Measurements from ENCODE around the gene CD5L. TPM values are rescaled to one million over a fixed set of nuclear protein-coding genes. Genes with fewer than 3 reads are reported as not detected.
A peak's percentile ranks its signal among the peaks of the same experiment; 100 is the strongest.

Gene CD5L
- total RNA-seq: not detected in 2 replicates
- long read RNA-seq: 0 reads

GRCh38 chr1:157841708-157842107 is at the start of gene CD5L:
Gene CD5L, minus strand, starts transcription at chr1:157841808. Its CDS starts 107 bp downstream, at chr1:157841701.
- Mint-ChIP-seq H3K4me1 (ENCODE audit: low read depth) (no peaks in the 10 kb centered on the region), H3K27me3 (peaks cover 3% of the 10 kb centered on the region), H3K9me3 (ENCODE audit: low read depth) (no peaks in the 10 kb centered on the region), H3K4me3 (ENCODE audit: low read depth) (no peak within 1 kb of the TSS), H3K36me3 (ENCODE audit: insufficient read depth) (no peaks in the 10 kb centered on the region), H3K27ac (no peak within 1 kb of the TSS)
- no peak for TF ChIP-seq CTCF (IDR thresholded peaks at IDR 0.05; ENCODE audit: unreplicated experiment)
- DNase-seq (ENCODE audit: low spot score, unreplicated experiment): no peak

GRCh38 chr1:157882580-157882979 is 41.0 kb upstream of the CD5L start:
- Mint-ChIP-seq H3K27me3 (no peaks in the 10 kb centered on the region), H3K27ac (no peak overlapping the region), H3K4me1 (ENCODE audit: low read depth) (no peaks in the 10 kb centered on the region), H3K9me3 (ENCODE audit: low read depth) (no peaks in the 10 kb centered on the region), H3K36me3 (ENCODE audit: insufficient read depth) (no peaks in the 10 kb centered on the region), H3K4me3 (ENCODE audit: low read depth) (no peak overlapping the region)
- DNase-seq (ENCODE audit: low spot score, unreplicated experiment): no peak
- TF ChIP-seq CTCF (IDR thresholded peaks at IDR 0.05; ENCODE audit: unreplicated experiment): no peak

- Mint-ChIP-seq H3K36me3 (ENCODE audit: insufficient read depth) (no peaks in the 10 kb centered on the region), H3K4me1 (ENCODE audit: low read depth) (no peaks in the 10 kb centered on the region), H3K9me3 (ENCODE audit: low read depth) (no peaks in the 10 kb centered on the region), H3K4me3 (ENCODE audit: low read depth) (no peak overlapping the region), H3K27me3 (no peaks in the 10 kb centered on the region), H3K27ac (no peak overlapping the region)
- DNase-seq (ENCODE audit: low spot score, unreplicated experiment): no peak
- no peak for TF ChIP-seq CTCF (IDR thresholded peaks at IDR 0.05; ENCODE audit: unreplicated experiment)
Measured at GRCh38 chr1:157880621-157881020, 39.0 kb upstream of the CD5L start.

GRCh38 chr1:157878059-157878458 is 36.5 kb upstream of the CD5L start:
- H3K4me1 Mint-ChIP-seq (ENCODE audit: low read depth): no peaks in the 10 kb centered on the region
- H3K36me3 Mint-ChIP-seq (ENCODE audit: insufficient read depth): no peaks in the 10 kb centered on the region
- H3K27ac Mint-ChIP-seq: no peak overlapping the region
- no peak for DNase-seq (ENCODE audit: low spot score, unreplicated experiment)
- H3K27me3 Mint-ChIP-seq: peaks cover 5% of the 10 kb centered on the region
- no peaks in the 10 kb centered on the region for H3K9me3 Mint-ChIP-seq (ENCODE audit: low read depth)
- no peak overlapping the region for H3K4me3 Mint-ChIP-seq (ENCODE audit: low read depth)
- TF ChIP-seq CTCF (IDR thresholded peaks at IDR 0.05; ENCODE audit: unreplicated experiment): peak; percentile 34

- TF ChIP-seq CTCF (IDR thresholded peaks at IDR 0.05; ENCODE audit: unreplicated experiment): no peak
- peaks cover 3% of the 10 kb centered on the region for H3K9me3 Mint-ChIP-seq (ENCODE audit: low read depth)
- H3K36me3 Mint-ChIP-seq (ENCODE audit: insufficient read depth): no peaks in the 10 kb centered on the region
- no peak overlapping the region for H3K27ac Mint-ChIP-seq
- DNase-seq (ENCODE audit: low spot score, unreplicated experiment): no peak
- no peaks in the 10 kb centered on the region for H3K4me1 Mint-ChIP-seq (ENCODE audit: low read depth)
- H3K27me3 Mint-ChIP-seq: peaks cover 6% of the 10 kb centered on the region
- no peak overlapping the region for H3K4me3 Mint-ChIP-seq (ENCODE audit: low read depth)
Measured at GRCh38 chr1:157870490-157870889, 28.9 kb upstream of the CD5L start.

Data from progenitor cell of endocrine pancreas (in vitro differentiated cells).